ENCODE data around the gene PAK5.

- TF ChIP-seq, protein P1, sequence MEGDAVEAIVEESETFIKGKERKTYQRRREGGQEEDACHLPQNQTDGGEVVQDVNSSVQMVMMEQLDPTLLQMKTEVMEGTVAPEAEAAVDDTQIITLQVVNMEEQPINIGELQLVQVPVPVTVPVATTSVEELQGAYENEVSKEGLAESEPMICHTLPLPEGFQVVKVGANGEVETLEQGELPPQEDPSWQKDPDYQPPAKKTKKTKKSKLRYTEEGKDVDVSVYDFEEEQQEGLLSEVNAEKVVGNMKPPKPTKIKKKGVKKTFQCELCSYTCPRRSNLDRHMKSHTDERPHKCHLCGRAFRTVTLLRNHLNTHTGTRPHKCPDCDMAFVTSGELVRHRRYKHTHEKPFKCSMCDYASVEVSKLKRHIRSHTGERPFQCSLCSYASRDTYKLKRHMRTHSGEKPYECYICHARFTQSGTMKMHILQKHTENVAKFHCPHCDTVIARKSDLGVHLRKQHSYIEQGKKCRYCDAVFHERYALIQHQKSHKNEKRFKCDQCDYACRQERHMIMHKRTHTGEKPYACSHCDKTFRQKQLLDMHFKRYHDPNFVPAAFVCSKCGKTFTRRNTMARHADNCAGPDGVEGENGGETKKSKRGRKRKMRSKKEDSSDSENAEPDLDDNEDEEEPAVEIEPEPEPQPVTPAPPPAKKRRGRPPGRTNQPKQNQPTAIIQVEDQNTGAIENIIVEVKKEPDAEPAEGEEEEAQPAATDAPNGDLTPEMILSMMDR (optimal IDR thresholded peaks at IDR 0.05 in 1 of 3, IDR thresholded peaks at IDR 0.05 in 1 of 3, conservative IDR thresholded peaks at IDR 0.05 in 1 of 3; ENCODE audit: extremely low read depth in 1 of 3, insufficient read depth in 2 of 3, low read length in 3 of 3), result no peak
- peak; percentile 70 for TF ChIP-seq EZH2 (IDR thresholded peaks at IDR 0.05; ENCODE audit: low read length)
Observed at GRCh38 chr20:9507544-9508239, 331.2 kb downstream of the PAK5 start.
